Fibroblast of the aortic adventitia (primary cell): ENCODE data around the gene BTBD19. TPM values are rescaled to one million over a fixed set of nuclear protein-coding genes. Genes with fewer than 3 reads are reported as not detected.
"Not testable (repeated sequence)": the region's sequence is repeated elsewhere in the genome, so short reads cannot be mapped to it uniquely, and the experiment has no call there.

Experiments
- DNase-seq: peaks from one replicate; pipeline ENCODE4 v3.0.0-alpha.2; 2010; ENCODE audit warnings: low read depth
- H3K4me3 ChIP-seq: 2 replicates; pipeline ENCODE4 v1.5.1; 2011; ENCODE audit warnings: low read depth, mild to moderate bottlenecking, control low read depth, low read length, moderate library complexity
- CTCF ChIP-seq: IDR thresholded peaks from 2 replicates; pipeline ENCODE4 v1.5.1; 2011; ENCODE audit warnings: mild to moderate bottlenecking, low read length, control low read depth, inconsistent platforms; ENCODE audit not compliant: insufficient read depth
- total RNA-seq: library from RNA; depleted of rRNA; stranded (reverse); fragments of >200 nt; gene quantifications from 2 replicates; pipeline ENCODE4 v1.2.3, GENCODE V29; 2012; ENCODE audit warnings: low replicate concordance

BTBD19 gene
- total RNA-seq, result 5.2 and 5.4 TPM in 2 replicates

- H3K4me3 ChIP-seq, result peak within 1 kb of the TSS; percentile 72
- no peak for TF ChIP-seq CTCF
- DNase-seq, result peak; percentile 94
Observed at GRCh38 chr1:44808063-44808937, at the start of gene BTBD19. Gene BTBD19, plus strand, starts transcription at chr1:44808523. Its CDS starts 298 bp downstream, at chr1:44808821.

- no peak for TF ChIP-seq CTCF
- no peak overlapping the region for H3K4me3 ChIP-seq
- DNase-seq, result no peak
Observed at GRCh38 chr1:44759077-44759476, 49.2 kb upstream of the BTBD19 start.

GRCh38 chr1:44760876-44761275 is 47.4 kb upstream of the BTBD19 start:
- no peak for TF ChIP-seq CTCF
- no peak overlapping the region for H3K4me3 ChIP-seq
- no peak for DNase-seq

GRCh38 chr1:44766421-44766820 is 41.9 kb upstream of the BTBD19 start:
- H3K4me3 ChIP-seq, DNase-seq: not testable (repeated sequence)

- no peak for TF ChIP-seq CTCF
- DNase-seq, result peak; percentile 93
- peak within 1 kb of the TSS; percentile 88 for H3K4me3 ChIP-seq
Observed at GRCh38 chr1:44775078-44775929, 33.0 kb upstream of the BTBD19 start, which contains the start of gene RPS8. Gene RPS8, plus strand, starts transcription at chr1:44775540. Its CDS starts 57 bp downstream, at chr1:44775597.

GRCh38 chr1:44775930-44776729 is 32.2 kb upstream of the BTBD19 start:
- no peak for TF ChIP-seq CTCF
- DNase-seq, result peak; percentile 32
- H3K4me3 ChIP-seq, result peak overlapping the region; percentile 88
